ENCODE data around the gene PDE10A.
"Not testable (repeated sequence)": the region's sequence is repeated elsewhere in the genome, so short reads cannot be mapped to it uniquely, and the experiment has no call there.

The PDE10A gene

GRCh38 chr6:165624871-165625639, 38.0 kb downstream of the PDE10A start:
- no peak overlapping the region for H3K4me3 ChIP-seq (ENCODE audit: control insufficient read depth, low read depth, low read length)
- TF ChIP-seq CTCF (conservative IDR thresholded peaks at IDR 0.05; ENCODE audit: control insufficient read depth, insufficient read depth, low read depth, low read length) = no peak
- no peak for DNase-seq (ENCODE audit: low read depth)

- TF ChIP-seq CTCF (conservative IDR thresholded peaks at IDR 0.05; ENCODE audit: control insufficient read depth, insufficient read depth, low read depth, low read length) = no peak
- no peak for DNase-seq (ENCODE audit: low read depth)
- H3K4me3 ChIP-seq (ENCODE audit: control insufficient read depth, low read depth, low read length) = no peak overlapping the region
Observed at GRCh38 chr6:165621940-165622339, 41.1 kb downstream of the PDE10A start.

- DNase-seq (ENCODE audit: low read depth); H3K4me3 ChIP-seq (ENCODE audit: control insufficient read depth, low read depth, low read length): not testable (repeated sequence)
Observed at GRCh38 chr6:165618891-165619290, 44.1 kb downstream of the PDE10A start.

GRCh38 chr6:165618241-165618640, 44.8 kb downstream of the PDE10A start:
- no peak for TF ChIP-seq CTCF (conservative IDR thresholded peaks at IDR 0.05; ENCODE audit: control insufficient read depth, insufficient read depth, low read depth, low read length)
- H3K4me3 ChIP-seq (ENCODE audit: control insufficient read depth, low read depth, low read length) = no peak overlapping the region
- DNase-seq (ENCODE audit: low read depth) = no peak

- no peak for TF ChIP-seq CTCF (conservative IDR thresholded peaks at IDR 0.05; ENCODE audit: control insufficient read depth, insufficient read depth, low read depth, low read length)
- DNase-seq (ENCODE audit: low read depth) = no peak
- no peak overlapping the region for H3K4me3 ChIP-seq (ENCODE audit: control insufficient read depth, low read depth, low read length)
Observed at GRCh38 chr6:165617528-165617927, 45.5 kb downstream of the PDE10A start.

GRCh38 chr6:165616116-165616515, 46.9 kb downstream of the PDE10A start:
- H3K4me3 ChIP-seq (ENCODE audit: control insufficient read depth, low read depth, low read length) = no peak overlapping the region
- TF ChIP-seq CTCF (conservative IDR thresholded peaks at IDR 0.05; ENCODE audit: control insufficient read depth, insufficient read depth, low read depth, low read length) = no peak
- DNase-seq (ENCODE audit: low read depth) = peak; percentile 61

- DNase-seq (ENCODE audit: low read depth) = peak; percentile 40
- TF ChIP-seq CTCF (conservative IDR thresholded peaks at IDR 0.05; ENCODE audit: control insufficient read depth, insufficient read depth, low read depth, low read length) = no peak
- H3K4me3 ChIP-seq (ENCODE audit: control insufficient read depth, low read depth, low read length) = no peak overlapping the region
Observed at GRCh38 chr6:165615636-165616035, 47.4 kb downstream of the PDE10A start.

Measured in fibroblast of mammary gland (primary cell).